WTC11 (cell line): ENCODE results near the gene CSH2. TPM values are rescaled to one million over a fixed set of nuclear protein-coding genes. Genes with fewer than 3 reads are reported as not detected.

ENCODE experiments used
- ATAC-seq: fragments of 200-7000 bp; cut with Tn5 transposase; 2 replicates; pipeline ENCODE4 v1.10.0; 2021; ENCODE audit warnings: mild to moderate bottlenecking, moderate library complexity
- CTCF ChIA-PET: fragments of 300-600 bp; sonication (Branson Sonifier 250); formaldehyde crosslinking; loops from one replicate; lab custom pipeline; 2021; ENCODE audit warnings: antibody characterized with exemption; lab: Charles Lee
- POLR2A ChIA-PET: fragments of 350-600 bp; sonication (Branson Sonifier 250); formaldehyde crosslinking; loops from one replicate; lab custom pipeline; 2021; ENCODE audit warnings: antibody characterized with exemption; lab: Charles Lee
- DNase-seq: peaks from one replicate; pipeline ENCODE4 v3.0.0; 2021; ENCODE audit warnings: low spot score
- H3K27ac Mint-ChIP-seq: 2 replicates; pipeline ENCODE4 v1.8.0; 2021; ENCODE audit warnings: mixed read lengths
- H3K27me3 Mint-ChIP-seq: 2 replicates; pipeline ENCODE4 v1.8.0; 2021; ENCODE audit warnings: low read depth, mild to moderate bottlenecking, moderate library complexity, mixed read lengths
- H3K36me3 Mint-ChIP-seq: 2 replicates; pipeline ENCODE4 v1.8.0; 2021; ENCODE audit warnings: mixed read lengths
- H3K4me1 Mint-ChIP-seq: 2 replicates; pipeline ENCODE4 v1.8.0; 2022; ENCODE audit warnings: mixed read lengths
- H3K4me3 Mint-ChIP-seq: 2 replicates; pipeline ENCODE4 v1.8.0; 2021; ENCODE audit warnings: mild to moderate bottlenecking, moderate library complexity, mixed read lengths
- H3K9me3 Mint-ChIP-seq: 2 replicates; pipeline ENCODE4 v1.8.0; 2021; ENCODE audit warnings: mixed read lengths
- ATF1 ChIP-seq: sonication (generic); formaldehyde crosslinking; IDR thresholded peaks from 2 replicates; pipeline ENCODE4 v1.8.1; 2023; ENCODE audit warnings: mild to moderate bottlenecking, moderate library complexity, missing genetic modification reagents
- FOXP1 ChIP-seq: sonication (generic); formaldehyde crosslinking; IDR thresholded peaks from 2 replicates; pipeline ENCODE4 v1.8.0; 2022; ENCODE audit warnings: missing genetic modification reagents, mild to moderate bottlenecking, moderate library complexity, borderline replicate concordance
- GABPB1 ChIP-seq: sonication (generic); formaldehyde crosslinking; IDR thresholded peaks from 2 replicates; pipeline ENCODE4 v1.8.1; 2023; ENCODE audit warnings: mild to moderate bottlenecking, missing genetic modification reagents
- JUN ChIP-seq: sonication (generic); formaldehyde crosslinking; IDR thresholded peaks from 2 replicates; pipeline ENCODE4 v1.8.0; 2023; ENCODE audit warnings: mild to moderate bottlenecking, missing genetic modification reagents
- NFYB ChIP-seq: sonication (generic); formaldehyde crosslinking; conservative IDR thresholded peaks from 2 replicates; pipeline ENCODE4 v1.8.0; 2022; ENCODE audit warnings: low read depth, missing genetic modification reagents
- RORB ChIP-seq: fragments of 250-450 bp; sonication (Bioruptor Pico); IDR thresholded peaks from 2 replicates; pipeline ENCODE4 v1.9.0; 2021; ENCODE audit warnings: mild to moderate bottlenecking
- SMAD3 ChIP-seq: sonication (generic); formaldehyde crosslinking; IDR thresholded peaks from 2 replicates; pipeline ENCODE4 v1.8.0; 2022; ENCODE audit warnings: missing genetic modification reagents, mild to moderate bottlenecking, borderline replicate concordance
- SMAD4 ChIP-seq: sonication (generic); formaldehyde crosslinking; IDR thresholded peaks from 2 replicates; pipeline ENCODE4 v1.8.0; 2022; ENCODE audit warnings: mild to moderate bottlenecking, missing genetic modification reagents
- SP1 ChIP-seq: sonication (generic); formaldehyde crosslinking; conservative IDR thresholded peaks from 2 replicates; pipeline ENCODE4 v1.8.1; 2022; ENCODE audit warnings: missing genetic modification reagents
- ZBTB21 ChIP-seq: sonication (generic); formaldehyde crosslinking; IDR thresholded peaks from 2 replicates; pipeline ENCODE4 v1.8.1; 2023; ENCODE audit warnings: mild to moderate bottlenecking, missing genetic modification reagents, borderline replicate concordance
- ZNF138 ChIP-seq: sonication (generic); formaldehyde crosslinking; conservative IDR thresholded peaks from 2 replicates; pipeline ENCODE4 v1.8.1; 2022; ENCODE audit warnings: mild to moderate bottlenecking, moderate library complexity, missing genetic modification reagents
- ZNF232 ChIP-seq: sonication (generic); formaldehyde crosslinking; IDR thresholded peaks from 2 replicates; pipeline ENCODE4 v1.8.0; 2022; ENCODE audit warnings: mild to moderate bottlenecking, missing genetic modification reagents
- total RNA-seq: library from RNA; stranded (reverse); gene quantifications from 3 replicates; pipeline ENCODE4 v1.2.3, GENCODE V29; 2021
- TF ChIP-seq, protein P1 (sequence below): fragments of 250-450 bp; sonication (Bioruptor Pico); IDR thresholded peaks from 2 replicates; pipeline ENCODE4 v1.8.0; 2021; ENCODE audit warnings: mild to moderate bottlenecking
- TF ChIP-seq, protein P2 (sequence below): sonication (generic); formaldehyde crosslinking; IDR thresholded peaks from 2 replicates; pipeline ENCODE4 v1.8.1; 2022; ENCODE audit warnings: mild to moderate bottlenecking, missing genetic modification reagents, moderate library complexity, borderline replicate concordance
- TF ChIP-seq, protein P3 (sequence below): sonication (generic); formaldehyde crosslinking; IDR thresholded peaks from 2 replicates; pipeline ENCODE4 v1.8.0; 2023; ENCODE audit warnings: mild to moderate bottlenecking, missing genetic modification reagents
- TF ChIP-seq, protein P4 (sequence below): sonication (generic); formaldehyde crosslinking; IDR thresholded peaks from 2 replicates; pipeline ENCODE4 v1.8.0; 2023; ENCODE audit warnings: missing genetic modification reagents, mild to moderate bottlenecking, borderline replicate concordance
- TF ChIP-seq, protein P5 (sequence below): fragments of 200-600 bp; IDR thresholded peaks from 2 replicates; pipeline ENCODE4 v1.8.0; 2022; ENCODE audit warnings: antibody characterized with exemption

The CSH2 gene
- total RNA-seq, 1 experiment from 2014 or later: not detected

DNA sequence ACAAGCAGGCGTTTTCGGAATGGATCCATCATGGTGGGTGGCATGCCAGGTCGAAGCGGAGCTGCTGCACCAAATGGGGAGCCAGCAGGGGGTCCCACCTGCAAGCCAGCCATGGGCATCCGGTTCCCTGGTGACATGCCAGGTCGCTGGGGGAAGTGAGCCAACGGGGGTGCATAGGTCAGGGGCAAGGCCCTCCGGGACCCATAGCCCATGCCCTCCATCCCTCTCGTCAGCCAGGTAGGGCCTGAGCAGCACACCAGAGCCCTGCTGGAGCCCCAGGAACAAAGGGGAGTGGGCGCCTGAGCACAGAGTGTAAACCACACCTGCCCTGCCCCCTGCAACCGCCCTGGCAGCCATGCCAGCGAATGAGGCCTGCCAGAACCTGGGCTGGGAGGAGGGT lies 36.0 kb downstream of the CSH2 start:
- ChIA-PET CTCF (interaction anchor here (1.5 kb wide), 1 partner anchor 412 kb away, joined by 3 read pairs; no protein-coding TSS in a partner anchor), POLR2A (no interaction called here)
- H3K4me1 Mint-ChIP-seq: peaks cover 38% of the 10 kb centered on the region
- ATAC-seq (no peak), DNase-seq (no peak)
- no peaks in the 10 kb centered on the region for H3K9me3 Mint-ChIP-seq
- H3K27me3 Mint-ChIP-seq: no peaks in the 10 kb centered on the region
- H3K36me3 Mint-ChIP-seq: peaks cover 32% of the 10 kb centered on the region
- TF ChIP-seq FOXP1 (no peak), ZNF232 (CRISPR knock-in tag) (no peak), SMAD3 (no peak), GABPB1 (CRISPR knock-in tag) (no peak), ZBTB21 (CRISPR knock-in tag) (no peak), ZNF138 (CRISPR knock-in tag) (no peak), SP1 (CRISPR knock-in tag) (no peak), ATF1 (CRISPR knock-in tag) (no peak), SMAD4 (no peak), JUN (no peak), NFYB (CRISPR knock-in tag) (no peak), RORB (CRISPR knock-in tag) (no peak)
- TF ChIP-seq, protein P1, sequence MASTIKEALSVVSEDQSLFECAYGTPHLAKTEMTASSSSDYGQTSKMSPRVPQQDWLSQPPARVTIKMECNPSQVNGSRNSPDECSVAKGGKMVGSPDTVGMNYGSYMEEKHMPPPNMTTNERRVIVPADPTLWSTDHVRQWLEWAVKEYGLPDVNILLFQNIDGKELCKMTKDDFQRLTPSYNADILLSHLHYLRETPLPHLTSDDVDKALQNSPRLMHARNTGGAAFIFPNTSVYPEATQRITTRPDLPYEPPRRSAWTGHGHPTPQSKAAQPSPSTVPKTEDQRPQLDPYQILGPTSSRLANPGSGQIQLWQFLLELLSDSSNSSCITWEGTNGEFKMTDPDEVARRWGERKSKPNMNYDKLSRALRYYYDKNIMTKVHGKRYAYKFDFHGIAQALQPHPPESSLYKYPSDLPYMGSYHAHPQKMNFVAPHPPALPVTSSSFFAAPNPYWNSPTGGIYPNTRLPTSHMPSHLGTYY: no peak
- TF ChIP-seq, protein P2, sequence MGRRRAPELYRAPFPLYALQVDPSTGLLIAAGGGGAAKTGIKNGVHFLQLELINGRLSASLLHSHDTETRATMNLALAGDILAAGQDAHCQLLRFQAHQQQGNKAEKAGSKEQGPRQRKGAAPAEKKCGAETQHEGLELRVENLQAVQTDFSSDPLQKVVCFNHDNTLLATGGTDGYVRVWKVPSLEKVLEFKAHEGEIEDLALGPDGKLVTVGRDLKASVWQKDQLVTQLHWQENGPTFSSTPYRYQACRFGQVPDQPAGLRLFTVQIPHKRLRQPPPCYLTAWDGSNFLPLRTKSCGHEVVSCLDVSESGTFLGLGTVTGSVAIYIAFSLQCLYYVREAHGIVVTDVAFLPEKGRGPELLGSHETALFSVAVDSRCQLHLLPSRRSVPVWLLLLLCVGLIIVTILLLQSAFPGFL (CRISPR knock-in tag): no peak
- TF ChIP-seq, protein P3, sequence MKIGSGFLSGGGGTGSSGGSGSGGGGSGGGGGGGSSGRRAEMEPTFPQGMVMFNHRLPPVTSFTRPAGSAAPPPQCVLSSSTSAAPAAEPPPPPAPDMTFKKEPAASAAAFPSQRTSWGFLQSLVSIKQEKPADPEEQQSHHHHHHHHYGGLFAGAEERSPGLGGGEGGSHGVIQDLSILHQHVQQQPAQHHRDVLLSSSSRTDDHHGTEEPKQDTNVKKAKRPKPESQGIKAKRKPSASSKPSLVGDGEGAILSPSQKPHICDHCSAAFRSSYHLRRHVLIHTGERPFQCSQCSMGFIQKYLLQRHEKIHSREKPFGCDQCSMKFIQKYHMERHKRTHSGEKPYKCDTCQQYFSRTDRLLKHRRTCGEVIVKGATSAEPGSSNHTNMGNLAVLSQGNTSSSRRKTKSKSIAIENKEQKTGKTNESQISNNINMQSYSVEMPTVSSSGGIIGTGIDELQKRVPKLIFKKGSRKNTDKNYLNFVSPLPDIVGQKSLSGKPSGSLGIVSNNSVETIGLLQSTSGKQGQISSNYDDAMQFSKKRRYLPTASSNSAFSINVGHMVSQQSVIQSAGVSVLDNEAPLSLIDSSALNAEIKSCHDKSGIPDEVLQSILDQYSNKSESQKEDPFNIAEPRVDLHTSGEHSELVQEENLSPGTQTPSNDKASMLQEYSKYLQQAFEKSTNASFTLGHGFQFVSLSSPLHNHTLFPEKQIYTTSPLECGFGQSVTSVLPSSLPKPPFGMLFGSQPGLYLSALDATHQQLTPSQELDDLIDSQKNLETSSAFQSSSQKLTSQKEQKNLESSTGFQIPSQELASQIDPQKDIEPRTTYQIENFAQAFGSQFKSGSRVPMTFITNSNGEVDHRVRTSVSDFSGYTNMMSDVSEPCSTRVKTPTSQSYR (CRISPR knock-in tag): no peak
- TF ChIP-seq, protein P4, sequence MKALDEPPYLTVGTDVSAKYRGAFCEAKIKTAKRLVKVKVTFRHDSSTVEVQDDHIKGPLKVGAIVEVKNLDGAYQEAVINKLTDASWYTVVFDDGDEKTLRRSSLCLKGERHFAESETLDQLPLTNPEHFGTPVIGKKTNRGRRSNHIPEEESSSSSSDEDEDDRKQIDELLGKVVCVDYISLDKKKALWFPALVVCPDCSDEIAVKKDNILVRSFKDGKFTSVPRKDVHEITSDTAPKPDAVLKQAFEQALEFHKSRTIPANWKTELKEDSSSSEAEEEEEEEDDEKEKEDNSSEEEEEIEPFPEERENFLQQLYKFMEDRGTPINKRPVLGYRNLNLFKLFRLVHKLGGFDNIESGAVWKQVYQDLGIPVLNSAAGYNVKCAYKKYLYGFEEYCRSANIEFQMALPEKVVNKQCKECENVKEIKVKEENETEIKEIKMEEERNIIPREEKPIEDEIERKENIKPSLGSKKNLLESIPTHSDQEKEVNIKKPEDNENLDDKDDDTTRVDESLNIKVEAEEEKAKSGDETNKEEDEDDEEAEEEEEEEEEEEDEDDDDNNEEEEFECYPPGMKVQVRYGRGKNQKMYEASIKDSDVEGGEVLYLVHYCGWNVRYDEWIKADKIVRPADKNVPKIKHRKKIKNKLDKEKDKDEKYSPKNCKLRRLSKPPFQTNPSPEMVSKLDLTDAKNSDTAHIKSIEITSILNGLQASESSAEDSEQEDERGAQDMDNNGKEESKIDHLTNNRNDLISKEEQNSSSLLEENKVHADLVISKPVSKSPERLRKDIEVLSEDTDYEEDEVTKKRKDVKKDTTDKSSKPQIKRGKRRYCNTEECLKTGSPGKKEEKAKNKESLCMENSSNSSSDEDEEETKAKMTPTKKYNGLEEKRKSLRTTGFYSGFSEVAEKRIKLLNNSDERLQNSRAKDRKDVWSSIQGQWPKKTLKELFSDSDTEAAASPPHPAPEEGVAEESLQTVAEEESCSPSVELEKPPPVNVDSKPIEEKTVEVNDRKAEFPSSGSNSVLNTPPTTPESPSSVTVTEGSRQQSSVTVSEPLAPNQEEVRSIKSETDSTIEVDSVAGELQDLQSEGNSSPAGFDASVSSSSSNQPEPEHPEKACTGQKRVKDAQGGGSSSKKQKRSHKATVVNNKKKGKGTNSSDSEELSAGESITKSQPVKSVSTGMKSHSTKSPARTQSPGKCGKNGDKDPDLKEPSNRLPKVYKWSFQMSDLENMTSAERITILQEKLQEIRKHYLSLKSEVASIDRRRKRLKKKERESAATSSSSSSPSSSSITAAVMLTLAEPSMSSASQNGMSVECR (CRISPR knock-in tag): no peak
- TF ChIP-seq, protein P5, sequence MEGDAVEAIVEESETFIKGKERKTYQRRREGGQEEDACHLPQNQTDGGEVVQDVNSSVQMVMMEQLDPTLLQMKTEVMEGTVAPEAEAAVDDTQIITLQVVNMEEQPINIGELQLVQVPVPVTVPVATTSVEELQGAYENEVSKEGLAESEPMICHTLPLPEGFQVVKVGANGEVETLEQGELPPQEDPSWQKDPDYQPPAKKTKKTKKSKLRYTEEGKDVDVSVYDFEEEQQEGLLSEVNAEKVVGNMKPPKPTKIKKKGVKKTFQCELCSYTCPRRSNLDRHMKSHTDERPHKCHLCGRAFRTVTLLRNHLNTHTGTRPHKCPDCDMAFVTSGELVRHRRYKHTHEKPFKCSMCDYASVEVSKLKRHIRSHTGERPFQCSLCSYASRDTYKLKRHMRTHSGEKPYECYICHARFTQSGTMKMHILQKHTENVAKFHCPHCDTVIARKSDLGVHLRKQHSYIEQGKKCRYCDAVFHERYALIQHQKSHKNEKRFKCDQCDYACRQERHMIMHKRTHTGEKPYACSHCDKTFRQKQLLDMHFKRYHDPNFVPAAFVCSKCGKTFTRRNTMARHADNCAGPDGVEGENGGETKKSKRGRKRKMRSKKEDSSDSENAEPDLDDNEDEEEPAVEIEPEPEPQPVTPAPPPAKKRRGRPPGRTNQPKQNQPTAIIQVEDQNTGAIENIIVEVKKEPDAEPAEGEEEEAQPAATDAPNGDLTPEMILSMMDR: no peak
- H3K4me3 Mint-ChIP-seq: no peak overlapping the region
- no peak overlapping the region for H3K27ac Mint-ChIP-seq
